NOMO-1 treated with DMSO at 0.1 percent for 48 hours (cell line): ENCODE results near the gene TTC3.

Experiments used
- DNase-seq: peaks from one replicate; lab custom pipeline; 2025; ENCODE audit not compliant: unreplicated experiment; lab: John Stamatoyannopoulos, UW

TTC3 gene

GRCh38 chr21:37241426-37241825 lies 168.4 kb downstream of the TTC3 start:
- DNase-seq = no peak

- no peak for DNase-seq
Observed at GRCh38 chr21:37243961-37244360, 170.9 kb downstream of the TTC3 start.

- DNase-seq = no peak
Observed at GRCh38 chr21:37244501-37245095, 171.5 kb downstream of the TTC3 start.

- no peak for DNase-seq
Observed at GRCh38 chr21:37245151-37245550, 172.1 kb downstream of the TTC3 start.

GRCh38 chr21:37248298-37248697 lies 175.2 kb downstream of the TTC3 start:
- no peak for DNase-seq

GRCh38 chr21:37249112-37249904 lies 176.3 kb downstream of the TTC3 start:
- no peak for DNase-seq

- DNase-seq = peak; percentile 82
Observed at GRCh38 chr21:37251294-37251634, 178.2 kb downstream of the TTC3 start.
